HG03520 (cell line): ENCODE results near the gene CHD5.
"Not testable (repeated sequence)": the region's sequence is repeated elsewhere in the genome, so short reads cannot be mapped to it uniquely, and the experiment has no call there.

Experiments
- ATAC-seq: cut with Tn5 transposase; IDR thresholded peaks from one replicate; pipeline ENCODE4 v1.9.1; 2021; ENCODE audit warnings: mild to moderate bottlenecking, moderate library complexity; ENCODE audit not compliant: unreplicated experiment

The CHD5 gene

GRCh38 chr1:6180268-6180706 lies at the start of gene CHD5:
TSS of gene CHD5 (minus strand) at chr1:6180321. CDS start at chr1:6180023, 298 bp downstream.
- no peak for ATAC-seq

- ATAC-seq = no peak
These were observed 45.5 kb upstream of the CHD5 start for GRCh38 chr1:6225651-6226050.

GRCh38 chr1:6224718-6225117 lies 44.6 kb upstream of the CHD5 start:
- no peak for ATAC-seq

- no peak for ATAC-seq
These were observed 43.5 kb upstream of the CHD5 start for GRCh38 chr1:6223617-6224016.

GRCh38 chr1:6222636-6223035 lies 42.5 kb upstream of the CHD5 start:
- ATAC-seq = no peak

GRCh38 chr1:6221210-6221784 lies 41.2 kb upstream of the CHD5 start:
- no peak for ATAC-seq

- ATAC-seq = no peak
These were observed 40.1 kb upstream of the CHD5 start for GRCh38 chr1:6220236-6220635.

GRCh38 chr1:6219641-6220040 lies 39.5 kb upstream of the CHD5 start:
- ATAC-seq = not testable (repeated sequence)

- ATAC-seq = no peak
These were observed 38.4 kb upstream of the CHD5 start for GRCh38 chr1:6218375-6219164.

GRCh38 chr1:6212193-6212959 lies 32.3 kb upstream of the CHD5 start:
- ATAC-seq = no peak

- ATAC-seq = no peak
These were observed 31.6 kb upstream of the CHD5 start for GRCh38 chr1:6211731-6212130.

- no peak for ATAC-seq
These were observed 30.7 kb upstream of the CHD5 start for GRCh38 chr1:6210591-6211355.

- no peak for ATAC-seq
These were observed 29.8 kb upstream of the CHD5 start for GRCh38 chr1:6209661-6210580.

GRCh38 chr1:6208723-6209660 lies 28.9 kb upstream of the CHD5 start:
- no peak for ATAC-seq

- no peak for ATAC-seq
These were observed 27.8 kb upstream of the CHD5 start for GRCh38 chr1:6207921-6208320.

- ATAC-seq = no peak
These were observed 27.2 kb upstream of the CHD5 start for GRCh38 chr1:6207075-6207885.

- no peak for ATAC-seq
These were observed 26.4 kb upstream of the CHD5 start for GRCh38 chr1:6206520-6206855.

GRCh38 chr1:6205849-6206519 lies 25.9 kb upstream of the CHD5 start, which contains the start of gene RNF207:
TSS of gene RNF207 (plus strand) at chr1:6206119. CDS start at chr1:6206536, 417 bp downstream.
- ATAC-seq = peak; percentile 63
